Measurements from ENCODE around the gene P4HTM.
A peak's percentile ranks its signal among the peaks of the same experiment; 100 is the strongest.

The P4HTM gene

DNA sequence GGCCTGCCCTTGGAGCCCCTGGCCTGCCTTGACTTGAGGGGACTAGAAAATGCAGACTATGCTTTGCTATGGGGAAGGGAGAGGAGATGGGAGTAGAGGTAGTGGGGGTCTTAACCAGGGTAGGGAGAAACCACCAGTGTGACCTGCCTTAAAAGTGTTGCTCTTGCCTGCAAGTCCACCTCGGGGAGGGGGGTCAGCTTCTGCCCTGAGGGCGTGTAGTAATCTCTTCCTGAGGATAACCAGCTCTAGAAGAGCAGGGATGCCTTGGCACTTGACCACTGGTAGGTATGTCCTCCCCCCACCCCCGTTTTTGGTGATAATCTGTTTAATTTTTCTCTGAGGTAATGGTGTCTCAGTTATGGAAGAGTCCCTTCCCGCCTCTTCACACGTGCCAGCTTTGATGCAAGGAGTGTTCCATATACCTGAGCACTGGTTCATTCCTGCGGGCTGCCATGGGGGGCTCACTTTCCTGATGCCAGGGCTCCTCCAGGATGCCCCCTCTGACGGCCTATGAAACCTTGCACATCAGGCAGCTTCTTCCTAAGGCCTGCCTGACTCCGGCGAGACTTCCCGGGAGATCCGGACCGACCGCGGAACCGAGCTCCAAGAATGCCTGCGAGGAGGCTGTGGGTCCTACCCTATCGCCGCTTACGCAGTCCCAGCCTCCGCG is 780 bp upstream of the P4HTM start:
- no peaks in the 10 kb centered on the region for H3K27me3 ChIP-seq (ENCODE audit: control insufficient read depth, insufficient read depth, low read length)
- peak overlapping the region; percentile 86 for H3K9ac ChIP-seq (ENCODE audit: low read length)
- no peaks in the 10 kb centered on the region for H3K9me3 ChIP-seq (ENCODE audit: control insufficient read depth, low read length)
- H3K36me3 ChIP-seq (ENCODE audit: control insufficient read depth, insufficient read depth, low read length): no peaks in the 10 kb centered on the region
- H3K4me3 ChIP-seq (ENCODE audit: low read length): peak overlapping the region; percentile 43
- peaks cover 20% of the 10 kb centered on the region for H3K4me1 ChIP-seq (ENCODE audit: control insufficient read depth, insufficient read depth, low read length)

DNA sequence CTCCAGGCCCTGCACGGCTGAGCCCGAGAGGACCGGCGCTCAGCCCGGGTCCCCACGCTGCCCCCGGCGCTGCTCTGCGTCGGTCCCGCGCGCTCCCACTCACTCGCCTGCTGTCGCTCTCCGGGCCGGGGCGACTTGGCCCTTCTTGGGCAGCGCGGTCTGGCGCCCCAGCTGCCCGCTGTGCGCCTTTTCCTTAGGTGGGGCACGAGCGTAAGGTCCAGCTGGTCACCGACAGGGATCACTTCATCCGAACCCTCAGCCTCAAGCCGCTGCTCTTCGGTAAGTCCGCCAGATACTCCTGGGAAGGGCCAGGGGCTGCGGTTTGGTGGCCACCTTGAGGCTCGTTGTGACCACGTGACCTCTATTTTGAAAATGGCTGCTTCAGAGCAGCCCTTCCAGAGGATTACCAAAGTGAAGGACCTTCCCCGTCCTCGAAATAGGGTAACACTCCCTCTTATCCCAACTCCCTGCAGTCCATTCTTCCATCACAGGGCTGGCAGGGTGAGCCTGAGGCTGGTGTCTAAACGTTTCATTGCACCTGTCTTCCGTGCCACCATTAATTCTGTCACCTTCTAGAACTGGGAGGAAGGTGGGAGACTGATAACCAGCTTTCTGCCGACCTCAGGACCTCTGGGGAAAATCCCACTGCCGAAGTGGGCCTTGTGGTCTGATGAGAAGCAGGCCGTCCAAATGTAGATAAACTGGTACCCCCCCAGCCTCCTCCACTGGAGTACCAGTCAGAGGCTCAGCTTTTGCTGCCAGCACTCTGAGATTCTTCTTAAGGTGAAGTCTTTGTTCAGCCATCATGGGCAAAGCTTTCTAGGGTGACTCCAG is 812 bp downstream of the P4HTM start:
- H3K36me3 ChIP-seq (ENCODE audit: control insufficient read depth, insufficient read depth, low read length): no peaks in the 10 kb centered on the region
- peak overlapping the region; percentile 86 for H3K9ac ChIP-seq (ENCODE audit: low read length)
- H3K4me1 ChIP-seq (ENCODE audit: control insufficient read depth, insufficient read depth, low read length): peaks cover 20% of the 10 kb centered on the region
- H3K4me3 ChIP-seq (ENCODE audit: low read length): peak overlapping the region; percentile 43
- no peaks in the 10 kb centered on the region for H3K9me3 ChIP-seq (ENCODE audit: control insufficient read depth, low read length)
- H3K27me3 ChIP-seq (ENCODE audit: control insufficient read depth, insufficient read depth, low read length): no peaks in the 10 kb centered on the region

DNA sequence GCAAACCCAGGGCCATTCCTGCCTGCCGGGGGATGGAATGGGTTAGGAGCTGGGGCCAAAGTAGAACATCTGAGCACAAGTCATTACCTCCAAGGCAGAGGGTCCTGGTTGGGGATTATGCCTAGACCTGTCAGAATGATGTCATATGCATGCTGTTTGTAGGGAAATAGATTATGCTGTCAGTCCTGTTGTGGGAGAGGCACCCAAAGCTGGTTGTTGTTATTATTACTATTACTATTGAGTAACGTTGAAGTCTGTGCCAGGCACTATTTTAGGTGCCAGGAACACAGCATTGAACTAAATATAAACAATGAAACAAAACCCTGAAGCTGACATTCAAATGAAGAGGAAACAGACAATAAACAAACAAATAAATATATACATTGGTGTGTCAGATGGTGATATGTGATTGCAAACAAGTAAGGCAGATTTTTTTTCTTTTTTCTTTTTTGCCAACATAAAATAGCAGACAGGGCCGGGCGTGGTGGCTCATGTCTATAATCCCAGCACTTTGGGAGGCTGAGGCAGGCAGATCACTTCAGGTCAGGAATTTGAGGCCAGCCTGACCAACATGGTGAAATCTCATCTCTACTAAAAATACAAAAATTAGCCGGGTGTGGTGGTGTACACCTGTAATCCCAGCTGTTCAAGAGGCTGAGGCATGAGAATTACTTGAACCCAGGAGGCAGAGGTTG is 2.0 kb downstream of the P4HTM start:
- Histone ChIP-seq H3K27me3 (ENCODE audit: control insufficient read depth, insufficient read depth, low read length) (no peaks in the 10 kb centered on the region), H3K4me3 (ENCODE audit: low read length) (no peak overlapping the region), H3K36me3 (ENCODE audit: control insufficient read depth, insufficient read depth, low read length) (no peaks in the 10 kb centered on the region), H3K4me1 (ENCODE audit: control insufficient read depth, insufficient read depth, low read length) (peaks cover 20% of the 10 kb centered on the region), H3K9ac (ENCODE audit: low read length) (peak overlapping the region; percentile 86), H3K9me3 (ENCODE audit: control insufficient read depth, low read length) (no peaks in the 10 kb centered on the region)

DNA sequence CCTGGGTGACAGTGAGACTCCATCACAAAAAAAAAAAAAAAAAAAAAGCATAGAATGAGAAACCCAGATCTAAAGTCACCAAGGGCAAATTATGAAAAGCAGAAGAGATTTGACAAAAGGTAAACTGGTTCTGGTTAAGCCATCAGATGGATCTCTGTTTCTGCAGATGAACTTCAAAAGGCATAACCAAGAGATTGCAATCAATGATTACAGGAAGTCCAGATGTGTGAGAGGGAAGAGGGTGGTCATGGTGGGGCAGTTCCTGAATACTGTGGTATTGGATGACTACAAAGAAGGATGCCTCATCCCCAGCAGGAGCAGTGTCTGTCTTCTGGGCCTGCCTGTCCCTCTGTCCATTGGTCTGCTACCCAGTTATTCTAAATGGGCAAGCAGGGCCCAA is 3.8 kb downstream of the P4HTM start:
- Histone ChIP-seq H3K36me3 (ENCODE audit: control insufficient read depth, insufficient read depth, low read length) (no peaks in the 10 kb centered on the region), H3K9ac (ENCODE audit: low read length) (no peak overlapping the region), H3K4me1 (ENCODE audit: control insufficient read depth, insufficient read depth, low read length) (peaks cover 19% of the 10 kb centered on the region), H3K27me3 (ENCODE audit: control insufficient read depth, insufficient read depth, low read length) (no peaks in the 10 kb centered on the region), H3K4me3 (ENCODE audit: low read length) (no peak overlapping the region), H3K9me3 (ENCODE audit: control insufficient read depth, low read length) (no peaks in the 10 kb centered on the region)

DNA sequence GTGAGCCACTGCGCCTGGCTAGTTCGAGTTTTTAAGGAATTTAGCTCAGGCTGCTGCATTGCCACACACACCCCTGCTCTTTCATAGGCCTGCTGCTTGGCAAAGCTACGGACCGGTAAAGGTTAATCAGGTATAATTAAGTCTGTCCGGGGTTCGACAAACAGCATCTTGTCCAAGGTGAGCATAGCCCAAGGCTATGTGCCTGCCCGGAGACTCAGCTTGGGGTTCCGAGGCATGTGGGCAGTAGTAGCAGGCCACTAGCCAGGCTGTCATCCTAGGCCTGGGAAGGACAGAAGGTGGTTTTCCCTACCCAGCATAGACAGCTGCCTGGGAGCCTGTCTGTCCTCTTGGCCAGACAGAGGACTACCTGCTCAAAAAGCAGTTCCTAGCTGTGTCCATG is 6.6 kb downstream of the P4HTM start:
- Histone ChIP-seq H3K4me1 (ENCODE audit: control insufficient read depth, insufficient read depth, low read length) (peaks cover 1% of the 10 kb centered on the region), H3K9me3 (ENCODE audit: control insufficient read depth, low read length) (no peaks in the 10 kb centered on the region), H3K27me3 (ENCODE audit: control insufficient read depth, insufficient read depth, low read length) (no peaks in the 10 kb centered on the region), H3K4me3 (ENCODE audit: low read length) (no peak overlapping the region), H3K36me3 (ENCODE audit: control insufficient read depth, insufficient read depth, low read length) (no peaks in the 10 kb centered on the region), H3K9ac (ENCODE audit: low read length) (no peak overlapping the region)

DNA sequence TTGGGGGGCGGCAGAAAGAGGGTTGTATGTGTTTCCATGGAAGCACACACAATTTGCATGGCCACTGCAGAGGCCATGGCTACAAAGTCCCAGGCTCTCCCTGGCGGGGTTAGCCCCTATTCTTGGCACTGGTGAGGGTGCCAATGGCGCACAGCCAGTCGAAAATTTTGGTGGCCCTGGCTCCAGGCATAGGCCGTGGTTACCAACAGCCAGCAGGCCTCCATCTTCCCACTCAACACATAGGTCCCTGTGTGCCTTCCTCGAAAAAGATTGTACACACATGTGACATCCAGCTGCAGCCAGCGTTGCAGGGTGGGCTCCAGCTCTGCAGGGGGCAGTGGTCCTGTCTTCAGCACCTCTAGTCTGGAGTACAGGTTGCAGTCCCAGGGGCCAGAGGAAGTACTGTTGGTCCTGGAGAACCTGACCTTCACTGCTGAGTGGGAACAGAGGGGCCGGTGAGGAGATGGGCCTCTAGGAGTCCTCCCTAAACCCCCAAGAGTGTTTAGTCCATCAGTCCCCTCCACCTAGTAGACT is 7.1 kb downstream of the P4HTM start:
- peak overlapping the region; percentile 25 for H3K9ac ChIP-seq (ENCODE audit: low read length)
- no peak overlapping the region for H3K4me3 ChIP-seq (ENCODE audit: low read length)
- H3K9me3 ChIP-seq (ENCODE audit: control insufficient read depth, low read length): no peaks in the 10 kb centered on the region
- no peaks in the 10 kb centered on the region for H3K36me3 ChIP-seq (ENCODE audit: control insufficient read depth, insufficient read depth, low read length)
- no peaks in the 10 kb centered on the region for H3K27me3 ChIP-seq (ENCODE audit: control insufficient read depth, insufficient read depth, low read length)
- no peaks in the 10 kb centered on the region for H3K4me1 ChIP-seq (ENCODE audit: control insufficient read depth, insufficient read depth, low read length)

DNA sequence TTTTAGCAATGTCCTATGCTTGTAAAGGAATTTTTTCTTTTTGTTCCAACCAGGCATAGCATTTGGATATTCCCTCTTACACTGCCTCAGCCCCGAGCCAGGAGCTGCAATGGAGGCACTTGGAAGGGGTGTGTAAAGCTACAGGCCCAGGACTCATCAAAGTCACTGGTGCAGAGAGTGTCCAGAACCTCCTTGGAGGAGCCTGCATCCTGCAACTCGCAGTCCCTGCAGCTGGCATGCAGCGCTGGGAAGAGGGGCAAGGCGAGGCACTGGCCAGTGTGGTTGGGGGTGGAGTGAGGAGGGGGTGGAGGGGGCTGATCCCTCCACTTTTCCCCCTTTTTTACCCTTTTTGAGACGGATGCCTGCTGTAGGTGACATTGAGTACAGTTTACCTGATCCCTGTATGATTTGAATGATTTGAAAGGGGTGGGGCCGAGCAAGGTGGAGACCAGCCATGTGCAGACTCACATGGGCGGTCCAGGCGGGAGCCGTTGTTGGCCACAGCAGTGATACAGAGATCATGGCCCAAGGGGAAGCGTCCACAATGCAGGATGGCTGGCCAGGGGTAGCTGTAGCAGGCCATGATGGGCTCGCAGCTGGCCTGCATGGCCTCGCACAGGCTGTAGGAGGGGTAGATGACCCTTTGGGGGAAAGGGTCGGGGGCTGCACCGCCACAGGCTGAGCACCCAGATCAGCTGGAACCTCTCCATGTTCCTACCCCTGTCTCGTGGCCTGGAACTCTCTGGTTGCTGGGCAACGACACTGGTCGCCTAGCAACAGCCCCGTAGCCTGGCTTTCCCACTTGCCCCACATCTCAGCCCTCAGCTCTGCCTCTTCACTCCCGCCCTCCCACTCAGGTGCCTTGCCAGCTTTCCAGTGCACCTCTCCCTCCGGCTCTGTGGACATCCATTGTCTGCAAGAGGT is 7.9 kb downstream of the P4HTM start:
- no peaks in the 10 kb centered on the region for H3K27me3 ChIP-seq (ENCODE audit: control insufficient read depth, insufficient read depth, low read length)
- peaks cover 6% of the 10 kb centered on the region for H3K4me1 ChIP-seq (ENCODE audit: control insufficient read depth, insufficient read depth, low read length)
- H3K36me3 ChIP-seq (ENCODE audit: control insufficient read depth, insufficient read depth, low read length): no peaks in the 10 kb centered on the region
- no peak overlapping the region for H3K4me3 ChIP-seq (ENCODE audit: low read length)
- H3K9me3 ChIP-seq (ENCODE audit: control insufficient read depth, low read length): no peaks in the 10 kb centered on the region
- peak overlapping the region; percentile 25 for H3K9ac ChIP-seq (ENCODE audit: low read length)

DNA sequence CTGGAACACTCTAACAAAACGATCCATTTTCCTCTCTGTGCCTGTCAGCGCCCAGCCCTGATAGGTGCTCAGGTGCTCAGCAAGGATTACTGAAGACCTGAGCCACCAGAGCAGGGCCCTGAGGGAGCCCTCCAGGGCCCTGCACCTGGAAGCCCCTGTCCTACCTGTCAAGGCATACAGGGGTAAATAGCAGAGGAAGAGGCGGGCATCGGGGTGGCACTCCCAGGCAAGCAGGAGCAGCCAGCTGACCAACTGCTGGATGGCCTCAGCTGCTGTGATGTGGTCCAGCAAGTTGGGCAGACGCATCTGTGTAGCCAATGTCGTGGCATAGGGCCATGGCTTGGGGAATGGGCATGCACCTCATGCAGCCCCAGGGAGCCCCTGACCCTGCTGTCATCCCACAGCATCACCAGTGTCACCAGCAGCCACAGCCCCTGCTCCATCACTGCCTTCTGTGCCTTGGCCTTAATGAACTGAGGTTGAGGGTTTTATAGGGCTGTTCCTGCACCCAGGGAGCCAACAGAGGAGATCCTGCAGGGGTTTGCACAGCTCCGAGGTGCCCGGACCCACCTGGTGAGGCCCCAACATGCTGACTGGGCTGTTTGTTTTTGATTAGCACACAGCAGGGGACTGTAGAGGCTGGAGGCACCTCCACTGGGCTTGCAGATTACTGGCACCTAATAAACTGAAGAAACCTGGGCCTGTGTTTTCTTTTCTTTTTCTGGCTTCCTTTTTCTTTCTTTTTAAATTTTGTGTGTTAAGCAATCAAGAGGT is 9.2 kb downstream of the P4HTM start:
- H3K9me3 ChIP-seq (ENCODE audit: control insufficient read depth, low read length): no peaks in the 10 kb centered on the region
- H3K9ac ChIP-seq (ENCODE audit: low read length): no peak overlapping the region
- no peak overlapping the region for H3K4me3 ChIP-seq (ENCODE audit: low read length)
- no peaks in the 10 kb centered on the region for H3K27me3 ChIP-seq (ENCODE audit: control insufficient read depth, insufficient read depth, low read length)
- peaks cover 13% of the 10 kb centered on the region for H3K4me1 ChIP-seq (ENCODE audit: control insufficient read depth, insufficient read depth, low read length)
- H3K36me3 ChIP-seq (ENCODE audit: control insufficient read depth, insufficient read depth, low read length): no peaks in the 10 kb centered on the region

DNA sequence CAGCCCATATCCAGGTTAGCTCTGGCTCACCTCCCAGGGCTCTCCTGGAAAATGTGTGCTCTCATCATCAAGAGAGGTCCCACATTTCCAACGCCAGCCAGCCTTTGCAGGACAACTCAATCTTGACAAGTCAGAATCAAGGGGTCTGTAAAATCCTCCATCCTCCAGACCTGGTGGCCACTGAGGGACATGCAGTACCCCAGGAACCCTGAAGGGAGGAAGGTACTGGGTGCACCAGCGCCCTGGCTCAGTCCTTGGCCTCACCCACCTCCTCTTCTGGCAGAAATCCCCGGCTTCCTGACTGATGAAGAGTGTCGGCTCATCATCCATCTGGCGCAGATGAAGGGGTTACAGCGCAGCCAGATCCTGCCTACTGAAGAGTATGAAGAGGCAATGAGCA is 11.1 kb downstream of the P4HTM start:
- no peak overlapping the region for H3K9ac ChIP-seq (ENCODE audit: low read length)
- H3K4me1 ChIP-seq (ENCODE audit: control insufficient read depth, insufficient read depth, low read length): peaks cover 31% of the 10 kb centered on the region

DNA sequence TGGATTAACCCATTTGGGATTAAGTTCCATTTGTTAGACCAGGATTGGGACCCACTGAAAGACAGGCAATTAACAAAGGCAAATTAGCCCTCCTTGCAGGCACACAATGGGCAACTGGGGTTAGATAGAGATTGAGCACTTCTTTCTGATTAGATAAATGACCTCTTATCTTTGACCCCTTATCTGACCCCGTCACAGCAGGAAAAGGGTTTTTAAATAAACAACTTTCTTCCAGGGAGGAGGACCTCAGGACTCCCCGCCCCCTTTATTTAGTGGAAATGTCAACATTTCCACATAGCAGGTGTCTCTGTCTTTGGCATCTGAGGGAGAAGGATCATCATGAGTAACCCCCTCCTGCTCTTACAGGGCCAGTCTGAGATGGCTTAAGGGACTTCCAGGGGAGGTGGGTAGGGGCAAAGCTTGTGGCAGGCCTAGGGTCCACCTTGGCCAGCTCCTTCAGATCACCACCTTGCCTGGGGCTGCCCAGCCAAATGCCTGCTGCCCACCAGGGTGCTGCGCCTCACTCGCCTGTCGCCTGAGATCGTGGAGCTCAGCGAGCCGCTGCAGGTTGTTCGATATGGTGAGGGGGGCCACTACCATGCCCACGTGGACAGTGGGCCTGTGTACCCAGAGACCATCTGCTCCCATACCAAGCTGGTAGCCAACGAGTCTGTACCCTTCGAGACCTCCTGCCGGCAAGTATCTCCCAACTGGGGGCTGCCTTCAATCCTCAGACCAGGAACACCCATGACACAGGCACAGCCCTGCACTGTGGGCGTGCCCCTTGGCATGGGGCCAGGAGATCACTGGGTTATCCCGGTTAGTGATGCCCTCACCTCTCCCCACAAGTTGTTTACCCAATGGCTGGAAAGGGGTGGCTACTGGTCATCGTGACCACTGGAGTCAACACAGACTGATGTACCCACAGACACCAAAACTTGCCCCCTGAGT is 14.6 kb downstream of the P4HTM start:
- Histone ChIP-seq H3K9me3 (ENCODE audit: control insufficient read depth, low read length) (no peaks in the 10 kb centered on the region), H3K4me3 (ENCODE audit: low read length) (no peak overlapping the region), H3K9ac (ENCODE audit: low read length) (no peak overlapping the region), H3K27me3 (ENCODE audit: control insufficient read depth, insufficient read depth, low read length) (no peaks in the 10 kb centered on the region), H3K36me3 (ENCODE audit: control insufficient read depth, insufficient read depth, low read length) (no peaks in the 10 kb centered on the region), H3K4me1 (ENCODE audit: control insufficient read depth, insufficient read depth, low read length) (peaks cover 44% of the 10 kb centered on the region)

More for the DNA sequence above, 11.1 kb downstream of the P4HTM start:
- H3K27me3 ChIP-seq (ENCODE audit: control insufficient read depth, insufficient read depth, low read length): no peaks in the 10 kb centered on the region
- H3K9me3 ChIP-seq (ENCODE audit: control insufficient read depth, low read length): no peaks in the 10 kb centered on the region
- no peaks in the 10 kb centered on the region for H3K36me3 ChIP-seq (ENCODE audit: control insufficient read depth, insufficient read depth, low read length)
- no peak overlapping the region for H3K4me3 ChIP-seq (ENCODE audit: low read length)
